GM13977 (cell line): ENCODE results near the gene SPRED3.
"Not testable (repeated sequence)": the region's sequence is repeated elsewhere in the genome, so short reads cannot be mapped to it uniquely, and the experiment has no call there.

Source experiments
- DNase-seq: peaks from one replicate; pipeline ENCODE4 v3.0.0; 2012; ENCODE audit warnings: low spot score
- CTCF ChIP-seq: IDR thresholded peaks from 2 replicates; pipeline ENCODE4 v1.5.1; 2012; ENCODE audit warnings: mild to moderate bottlenecking, control low read depth; ENCODE audit not compliant: insufficient read depth; ENCODE audit errors: extremely low read depth, missing control alignments
- in situ Hi-C: fragments of 300-500 bp; cut with MboI; formaldehyde crosslinking; loops from one replicate; pipeline ENCODE4 v1.12.0; 2022; ENCODE audit warnings: low sequenced_read_pairs, low pct_unique_long_range_greater_than_20kb, mixed read lengths, inconsistent platforms; ENCODE audit not compliant: unreplicated experiment

The SPRED3 gene

GRCh38 chr19:38405276-38405675, 16.8 kb downstream of the SPRED3 start:
- TF ChIP-seq CTCF = no peak
- no peak for DNase-seq
- in situ Hi-C loops = loop anchor here (25.0 kb wide), 1 partner anchor 532 kb away; the partner anchor contains the start of genes MRPS12 and SARS2

GRCh38 chr19:38409631-38410133, 21.2 kb downstream of the SPRED3 start:
- DNase-seq = no peak
- TF ChIP-seq CTCF = no peak
- in situ Hi-C loops = loop anchor here (25.0 kb wide), 1 partner anchor 528 kb away; the partner anchor contains the start of genes MRPS12 and SARS2

GRCh38 chr19:38410407-38410806, 21.9 kb downstream of the SPRED3 start:
- DNase-seq = not testable (repeated sequence)
- in situ Hi-C loops = loop anchor here (25.0 kb wide), 1 partner anchor 527 kb away; the partner anchor contains the start of genes MRPS12 and SARS2

- in situ Hi-C loops = loop anchor here (25.0 kb wide), 1 partner anchor 526 kb away; the partner anchor contains the start of genes MRPS12 and SARS2
- no peak for TF ChIP-seq CTCF
- DNase-seq = no peak
Measured at GRCh38 chr19:38411041-38411712, 22.7 kb downstream of the SPRED3 start.

GRCh38 chr19:38411898-38412297, 23.4 kb downstream of the SPRED3 start:
- DNase-seq = not testable (repeated sequence)
- in situ Hi-C loops = loop anchor here (25.0 kb wide), 1 partner anchor 525 kb away; the partner anchor contains the start of genes MRPS12 and SARS2

GRCh38 chr19:38412491-38412890, 24.0 kb downstream of the SPRED3 start:
- TF ChIP-seq CTCF = no peak
- no peak for DNase-seq
- in situ Hi-C loops = loop anchor here (25.0 kb wide), 1 partner anchor 525 kb away; the partner anchor contains the start of genes MRPS12 and SARS2

GRCh38 chr19:38412961-38413360, 24.5 kb downstream of the SPRED3 start:
- no peak for TF ChIP-seq CTCF
- DNase-seq = no peak
- in situ Hi-C loops = loop anchor here (25.0 kb wide), 1 partner anchor 524 kb away; the partner anchor contains the start of genes MRPS12 and SARS2
